Ishikawa (cell line): Measurements from ENCODE around the gene SLC38A2.

Source experiments
- CEBPB ChIP-seq: IDR thresholded peaks from 2 replicates; pipeline ENCODE4 v1.6.1; 2012
- EP300 ChIP-seq: IDR thresholded peaks from 2 replicates; pipeline ENCODE4 v1.6.1; 2012; ENCODE audit warnings: borderline replicate concordance
- RAD21 ChIP-seq: IDR thresholded peaks from 2 replicates; pipeline ENCODE4 v1.6.1; 2012; ENCODE audit warnings: low read depth
- TCF12 ChIP-seq: IDR thresholded peaks from 2 replicates; pipeline ENCODE4 v1.6.1; 2012; ENCODE audit warnings: low read depth
- ZBTB7A ChIP-seq: IDR thresholded peaks from 2 replicates; pipeline ENCODE4 v1.6.1; 2012; ENCODE audit warnings: low read depth

GRCh38 chr12:46360908-46361666 lies 11.5 kb downstream of the SLC38A2 start:
- TF ChIP-seq TCF12, result no peak
- TF ChIP-seq CEBPB, result no peak
- TF ChIP-seq RAD21, result 0 out of 2 replicates have a peak, but pooled peaks have one; percentile 5
- no peak for TF ChIP-seq EP300
- TF ChIP-seq ZBTB7A, result no peak
